HepG2 (cell line): ENCODE results near the gene MCRIP2. TPM values are rescaled to one million over a fixed set of nuclear protein-coding genes. Genes with fewer than 3 reads are reported as not detected.
A peak's percentile ranks its signal among the peaks of the same experiment; 100 is the strongest.

Source experiments
- ERF ChIP-seq: IDR thresholded peaks from 2 replicates; pipeline ENCODE4 v1.6.1; 2018; ENCODE audit warnings: missing biosample characterization, missing genetic modification reagents
- FOXO1 ChIP-seq: sonication (generic); formaldehyde crosslinking; IDR thresholded peaks from 2 replicates; pipeline ENCODE4 v1.4.0; 2020; ENCODE audit warnings: missing genetic modification reagents
- GABPA ChIP-seq, 2 experiments: IDR thresholded peaks; 2 replicates each; pipeline ENCODE4 v1.6.1; 2011 to 2016; ENCODE audit warnings: low read depth in 2 of 2, low read length in 1 of 2, missing biosample characterization in 1 of 2, missing genetic modification characterization in 1 of 2
- HNF4A ChIP-seq: sonication (generic); formaldehyde crosslinking; IDR thresholded peaks from 2 replicates; pipeline ENCODE4 v1.4.0; 2020; ENCODE audit warnings: missing genetic modification reagents
- HNF4G ChIP-seq, 2 experiments: sonication (generic) in 1 of 2; formaldehyde crosslinking in 1 of 2; IDR thresholded peaks; 2 replicates each; pipeline versions ENCODE4 v1.4.0 to v1.6.1; 2011 to 2020; ENCODE audit warnings: borderline replicate concordance in 2 of 2, low read depth in 2 of 2, mild to moderate bottlenecking in 2 of 2, low read length in 1 of 2, missing genetic modification reagents in 1 of 2, moderate library complexity in 1 of 2
- HNRNPL ChIP-seq: fragments of 200-400 bp; formaldehyde crosslinking; IDR thresholded peaks from 2 replicates; pipeline ENCODE4 v1.6.1; 2017; ENCODE audit warnings: mild to moderate bottlenecking, low read depth, low read length
- IRF2 ChIP-seq: IDR thresholded peaks from 2 replicates; pipeline ENCODE4 v1.6.1; 2018; ENCODE audit warnings: missing genetic modification reagents, missing compliant biosample characterization
- NCOR1 ChIP-seq: fragments of 200-600 bp; sonication (generic); IDR thresholded peaks from 2 replicates; pipeline ENCODE4 v1.7.0; 2017; ENCODE audit warnings: antibody characterized with exemption, low read length, borderline replicate concordance
- NR1H2 ChIP-seq: sonication (generic); formaldehyde crosslinking; IDR thresholded peaks from 2 replicates; pipeline ENCODE4 v1.8.1; 2022; ENCODE audit warnings: low read depth, missing genetic modification reagents, borderline replicate concordance
- RAD21 ChIP-seq: fragments of 450-650 bp; formaldehyde crosslinking; IDR thresholded peaks from 2 replicates; pipeline ENCODE4 v1.5.0; 2020; ENCODE audit warnings: mild to moderate bottlenecking
- SALL2 ChIP-seq: sonication (generic); formaldehyde crosslinking; IDR thresholded peaks from 2 replicates; pipeline ENCODE4 v1.8.1; 2023; ENCODE audit warnings: mild to moderate bottlenecking, missing genetic modification reagents, inconsistent platforms
- SCMH1 ChIP-seq: sonication (generic); formaldehyde crosslinking; IDR thresholded peaks from 2 replicates; pipeline ENCODE4 v1.9.0; 2021; ENCODE audit warnings: missing genetic modification reagents, mild to moderate bottlenecking, borderline replicate concordance
- SMAD3 ChIP-seq: sonication (generic); formaldehyde crosslinking; IDR thresholded peaks from 2 replicates; pipeline ENCODE4 v1.4.0; 2020; ENCODE audit warnings: missing genetic modification reagents
- SP1 ChIP-seq, 2 experiments: fragments of 450-650 bp in 1 of 2; sonication (generic) in 1 of 2; formaldehyde crosslinking in 1 of 2; IDR thresholded peaks; 2 replicates each; pipeline versions ENCODE4 v1.4.0 to v1.6.1; 2016 to 2020; ENCODE audit warnings: missing genetic modification reagents in 1 of 2
- STAG1 ChIP-seq: sonication (generic); formaldehyde crosslinking; IDR thresholded peaks from 2 replicates; pipeline ENCODE4 v1.4.0; 2020; ENCODE audit warnings: missing genetic modification reagents
- TMF1 ChIP-seq: sonication (generic); formaldehyde crosslinking; IDR thresholded peaks from 2 replicates; pipeline ENCODE4 v1.8.1; 2022; ENCODE audit warnings: low read depth, missing genetic modification reagents
- ZNF12 ChIP-seq: sonication (generic); formaldehyde crosslinking; IDR thresholded peaks from 2 replicates; pipeline ENCODE4 v1.5.0; 2020; ENCODE audit warnings: missing genetic modification reagents
- ZNF230 ChIP-seq: sonication (generic); formaldehyde crosslinking; IDR thresholded peaks from 2 replicates; pipeline ENCODE4 v1.4.0; 2020; ENCODE audit warnings: mild to moderate bottlenecking, missing genetic modification reagents
- ZNF850 ChIP-seq: sonication (generic); formaldehyde crosslinking; conservative IDR thresholded peaks from 2 replicates; pipeline ENCODE4 v1.9.0; 2021; ENCODE audit warnings: mild to moderate bottlenecking, missing genetic modification reagents
- polyA plus RNA-seq, 8 experiments: library from polyadenylated mRNA; depleted of rRNA in 3 of 8; stranded (reverse) in 7 of 8; unstranded in 1 of 8; fragments of >200 nt; fragmentation: Illumina TruSeq in 4 of 8; extraction: Trizol in 4 of 8; gene quantifications; 2 replicates each; pipeline versions ENCODE4 v1.2.1 to v1.2.3, GENCODE V29; 2011 to 2016; ENCODE audit warnings: low read depth in 4 of 8, missing spikeins in 1 of 8, mixed read lengths in 1 of 8; ENCODE audit not compliant: insufficient read depth in 1 of 8
- total RNA-seq, 5 experiments: library from RNA; depleted of rRNA; stranded (reverse); fragments of >200 nt; fragmentation: Illumina TruSeq; extraction: Trizol; gene quantifications; 2 replicates each; pipeline ENCODE4 v1.2.3, GENCODE V29; 2016; ENCODE audit warnings: low read depth in 1 of 5
- TF ChIP-seq, protein P1 (sequence below): sonication (generic); formaldehyde crosslinking; IDR thresholded peaks from 2 replicates; pipeline ENCODE4 v1.5.1; 2020; ENCODE audit warnings: missing genetic modification reagents, mild to moderate bottlenecking, borderline replicate concordance
- TF ChIP-seq, protein P2 (sequence below): sonication (generic); formaldehyde crosslinking; IDR thresholded peaks from 2 replicates; pipeline ENCODE4 v1.4.0; 2020; ENCODE audit warnings: missing genetic modification reagents, borderline replicate concordance
- TF ChIP-seq, protein P3 (sequence below): sonication (generic); formaldehyde crosslinking; IDR thresholded peaks from 2 replicates; pipeline ENCODE4 v1.5.1; 2020; ENCODE audit warnings: mild to moderate bottlenecking, moderate library complexity, missing genetic modification reagents
- TF ChIP-seq, protein P4 (sequence below): sonication (generic); formaldehyde crosslinking; IDR thresholded peaks from 2 replicates; pipeline ENCODE4 v1.8.1; 2023; ENCODE audit warnings: mild to moderate bottlenecking, missing genetic modification reagents
- TF ChIP-seq, protein P5 (sequence below): sonication (generic); formaldehyde crosslinking; IDR thresholded peaks from 2 replicates; pipeline ENCODE4 v1.4.0; 2020; ENCODE audit warnings: missing genetic modification reagents, low read depth, mild to moderate bottlenecking, borderline replicate concordance

The MCRIP2 gene
- total and polyA plus RNA-seq, 2 of the 13 experiments (the other 11 are each of a cell fraction or from before 2014, with no cell fraction given) = 39.6 to 76.7 TPM

DNA sequence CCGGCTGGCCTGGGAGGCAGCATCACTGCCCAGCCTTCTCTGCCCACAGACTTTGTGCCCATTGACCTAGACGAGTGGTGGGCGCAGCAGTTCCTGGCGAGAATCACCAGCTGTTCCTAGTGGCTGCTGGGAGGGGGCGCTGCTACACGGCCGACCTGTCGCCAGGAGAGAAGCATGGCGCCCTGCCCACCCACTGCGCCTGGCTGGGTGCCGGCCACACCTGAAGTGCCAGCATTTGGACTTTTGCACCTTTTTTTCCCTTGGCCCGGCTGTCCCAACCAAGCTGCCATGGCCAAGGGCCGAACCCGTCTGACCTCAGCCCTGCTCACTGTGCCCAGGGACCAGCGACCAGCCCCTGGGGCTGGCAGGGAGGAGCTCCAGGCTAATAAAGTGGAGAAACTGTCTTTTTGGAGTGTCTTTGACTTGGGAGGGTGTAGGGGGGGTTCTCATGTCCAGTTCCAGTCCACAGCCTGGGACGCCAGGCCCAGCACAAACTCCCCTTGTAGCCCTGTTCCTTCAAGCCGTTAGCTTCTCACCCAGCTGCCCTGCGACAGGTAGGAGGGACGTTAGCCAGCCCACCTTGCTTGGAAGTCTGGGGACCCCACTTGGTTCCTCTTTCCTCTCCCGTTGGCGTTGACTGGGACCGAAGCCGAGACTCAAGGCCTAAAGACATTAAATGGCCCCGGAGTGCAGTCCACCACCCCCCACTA is 6.6 kb downstream of the MCRIP2 start (continued):
- TF ChIP-seq NR1H2 (CRISPR knock-in tag) = no peak
- no peak for TF ChIP-seq SALL2 (CRISPR knock-in tag)
- TF ChIP-seq ZNF850 = no peak
- no peak for TF ChIP-seq FOXO1 (CRISPR knock-in tag)
- no peak for TF ChIP-seq GABPA (IDR thresholded peaks at IDR 0.05; ENCODE audit: low read depth, low read length)
- peak; percentile 38; the same call in 1 of the 2 replicates for TF ChIP-seq GABPA (CRISPR knock-in tag; IDR thresholded peaks at IDR 0.05; ENCODE audit: low read depth)
- 0 out of 2 replicates have a peak, but pooled peaks have one; percentile 24 for TF ChIP-seq SMAD3 (CRISPR knock-in tag)
- TF ChIP-seq, protein P1, sequence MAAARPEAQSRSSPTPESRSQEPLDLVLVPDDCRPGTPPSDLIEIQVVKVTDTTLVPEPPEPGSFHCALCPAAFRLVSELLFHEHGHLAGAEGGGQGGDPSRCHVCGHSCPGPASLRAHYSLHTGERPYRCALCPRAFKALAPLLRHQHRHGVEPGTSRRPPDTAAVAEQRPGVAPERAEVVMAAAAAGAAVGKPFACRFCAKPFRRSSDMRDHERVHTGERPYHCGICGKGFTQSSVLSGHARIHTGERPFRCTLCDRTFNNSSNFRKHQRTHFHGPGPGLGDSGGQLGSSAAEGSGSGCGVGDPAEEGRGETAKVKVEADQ (CRISPR knock-in tag) = no peak
- TF ChIP-seq SCMH1 (CRISPR knock-in tag) = no peak
- TF ChIP-seq, protein P2, sequence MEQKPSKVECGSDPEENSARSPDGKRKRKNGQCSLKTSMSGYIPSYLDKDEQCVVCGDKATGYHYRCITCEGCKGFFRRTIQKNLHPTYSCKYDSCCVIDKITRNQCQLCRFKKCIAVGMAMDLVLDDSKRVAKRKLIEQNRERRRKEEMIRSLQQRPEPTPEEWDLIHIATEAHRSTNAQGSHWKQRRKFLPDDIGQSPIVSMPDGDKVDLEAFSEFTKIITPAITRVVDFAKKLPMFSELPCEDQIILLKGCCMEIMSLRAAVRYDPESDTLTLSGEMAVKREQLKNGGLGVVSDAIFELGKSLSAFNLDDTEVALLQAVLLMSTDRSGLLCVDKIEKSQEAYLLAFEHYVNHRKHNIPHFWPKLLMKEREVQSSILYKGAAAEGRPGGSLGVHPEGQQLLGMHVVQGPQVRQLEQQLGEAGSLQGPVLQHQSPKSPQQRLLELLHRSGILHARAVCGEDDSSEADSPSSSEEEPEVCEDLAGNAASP (CRISPR knock-in tag) = 0 out of 2 replicates have a peak, but pooled peaks have one; percentile 20
- peak; percentile 48 for TF ChIP-seq IRF2 (CRISPR knock-in tag)
- TF ChIP-seq HNF4G (IDR thresholded peaks at IDR 0.05; ENCODE audit: borderline replicate concordance, low read depth, low read length) = peak; percentile 54; the same call in 1 of the 2 replicates
- no peak for TF ChIP-seq HNF4G (CRISPR knock-in tag; IDR thresholded peaks at IDR 0.05; ENCODE audit: borderline replicate concordance, low read depth)
- peak; percentile 99 for TF ChIP-seq HNRNPL
- TF ChIP-seq SP1 (IDR thresholded peaks at IDR 0.05) = no peak
- peak; percentile 39; the same call in 1 of the 2 replicates for TF ChIP-seq SP1 (CRISPR knock-in tag; IDR thresholded peaks at IDR 0.05)
- 0 out of 2 replicates have a peak, but pooled peaks have one; percentile 15 for TF ChIP-seq ZNF230 (CRISPR knock-in tag)
- peak; percentile 68 for TF ChIP-seq RAD21 (CRISPR knock-in tag)
- 0 out of 2 replicates have a peak, but pooled peaks have one; percentile 31 for TF ChIP-seq ERF (CRISPR knock-in tag)
- TF ChIP-seq, protein P3, sequence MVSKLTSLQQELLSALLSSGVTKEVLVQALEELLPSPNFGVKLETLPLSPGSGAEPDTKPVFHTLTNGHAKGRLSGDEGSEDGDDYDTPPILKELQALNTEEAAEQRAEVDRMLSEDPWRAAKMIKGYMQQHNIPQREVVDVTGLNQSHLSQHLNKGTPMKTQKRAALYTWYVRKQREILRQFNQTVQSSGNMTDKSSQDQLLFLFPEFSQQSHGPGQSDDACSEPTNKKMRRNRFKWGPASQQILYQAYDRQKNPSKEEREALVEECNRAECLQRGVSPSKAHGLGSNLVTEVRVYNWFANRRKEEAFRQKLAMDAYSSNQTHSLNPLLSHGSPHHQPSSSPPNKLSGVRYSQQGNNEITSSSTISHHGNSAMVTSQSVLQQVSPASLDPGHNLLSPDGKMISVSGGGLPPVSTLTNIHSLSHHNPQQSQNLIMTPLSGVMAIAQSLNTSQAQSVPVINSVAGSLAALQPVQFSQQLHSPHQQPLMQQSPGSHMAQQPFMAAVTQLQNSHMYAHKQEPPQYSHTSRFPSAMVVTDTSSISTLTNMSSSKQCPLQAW (CRISPR knock-in tag) = peak; percentile 15; the same call in 1 of the 2 replicates
- TF ChIP-seq, protein P4, sequence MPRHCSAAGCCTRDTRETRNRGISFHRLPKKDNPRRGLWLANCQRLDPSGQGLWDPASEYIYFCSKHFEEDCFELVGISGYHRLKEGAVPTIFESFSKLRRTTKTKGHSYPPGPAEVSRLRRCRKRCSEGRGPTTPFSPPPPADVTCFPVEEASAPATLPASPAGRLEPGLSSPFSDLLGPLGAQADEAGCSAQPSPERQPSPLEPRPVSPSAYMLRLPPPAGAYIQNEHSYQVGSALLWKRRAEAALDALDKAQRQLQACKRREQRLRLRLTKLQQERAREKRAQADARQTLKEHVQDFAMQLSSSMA (CRISPR knock-in tag) = no peak
- TF ChIP-seq, protein P5, sequence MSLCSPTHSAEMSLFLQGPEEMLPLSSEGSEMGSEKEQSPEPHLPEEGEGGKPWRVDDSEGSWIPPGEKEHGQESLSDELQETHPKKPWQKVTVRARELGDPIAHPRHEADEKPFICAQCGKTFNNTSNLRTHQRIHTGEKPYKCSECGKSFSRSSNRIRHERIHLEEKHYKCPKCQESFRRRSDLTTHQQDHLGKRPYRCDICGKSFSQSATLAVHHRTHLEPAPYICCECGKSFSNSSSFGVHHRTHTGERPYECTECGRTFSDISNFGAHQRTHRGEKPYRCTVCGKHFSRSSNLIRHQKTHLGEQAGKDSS (CRISPR knock-in tag) = 0 out of 2 replicates have a peak, but pooled peaks have one; percentile 9
- no peak for TF ChIP-seq NCOR1
- TF ChIP-seq HNF4A (CRISPR knock-in tag) = peak; percentile 68
- peak; percentile 76 for TF ChIP-seq TMF1 (CRISPR knock-in tag)
- peak; percentile 60 for TF ChIP-seq STAG1 (CRISPR knock-in tag)
- TF ChIP-seq ZNF12 (CRISPR knock-in tag) = no peak
